ENCODE data around the gene KLC3. TPM values are rescaled to one million over a fixed set of nuclear protein-coding genes. Genes with fewer than 3 reads are reported as not detected.

The KLC3 gene
- total and polyA plus RNA-seq, 5 donors from 2014 or later: 0.54 TPM; not detected in 4

DNA sequence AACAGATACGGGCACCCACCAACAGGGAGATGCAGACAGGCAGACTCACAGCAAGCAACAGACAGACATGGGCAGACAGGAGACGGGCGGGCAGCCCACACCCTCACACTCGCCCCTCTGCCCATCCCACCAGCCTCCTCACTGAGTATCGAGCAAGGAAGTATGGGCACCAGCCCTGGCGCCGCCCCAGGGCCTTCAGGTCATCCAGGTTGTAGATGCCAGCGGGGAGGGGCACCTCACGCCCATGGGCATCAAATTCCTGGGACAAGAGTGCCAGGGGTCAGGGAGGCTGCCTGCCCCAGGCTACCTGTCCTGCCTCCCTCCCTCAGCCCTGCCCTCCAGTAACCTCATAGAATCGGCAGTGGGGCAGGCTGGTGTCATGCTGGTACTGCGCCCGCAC is 24.1 kb downstream of the KLC3 start:
- no peak for ATAC-seq (ENCODE audit: low read depth in 2 of 2)
- peak overlapping the region in 1 of 4 donors; percentile 21 for H3K4me3 Mint-ChIP-seq
- no peak for DNase-seq

GRCh38 chr19:45368127-45368526 is 27.6 kb downstream of the KLC3 start:
- Mint-ChIP-seq H3K4me3 (peak overlapping the region; percentile 4 to 86 (median 54)), H3K27ac (no peak overlapping the region), H3K4me1 (peaks cover 4 to 27% (median 12%) of the 10 kb centered on the region in 4 donors), H3K27me3 (no peaks in the 10 kb centered on the region), H3K36me3 (no peaks in the 10 kb centered on the region), H3K9me3 (no peaks in the 10 kb centered on the region)
- H3K27me3 ChIP-seq (ENCODE audit: control insufficient read depth, insufficient read depth, low read length): no peaks in the 10 kb centered on the region
- peaks cover 6% of the 10 kb centered on the region for H3K4me1 ChIP-seq (ENCODE audit: control insufficient read depth, insufficient read depth, low read length, poor library complexity, severe bottlenecking)
- no peak overlapping the region for H3K27ac ChIP-seq (ENCODE audit: insufficient read depth, low read length, poor library complexity, severe bottlenecking)
- H3K4me3 ChIP-seq (ENCODE audit: low read depth, low read length): no peak overlapping the region
- no peaks in the 10 kb centered on the region for H3K36me3 ChIP-seq (ENCODE audit: control insufficient read depth, insufficient read depth, low read length)
- H3K9me3 ChIP-seq (ENCODE audit: control insufficient read depth in 2 of 2, low read length in 2 of 2): no peaks in the 10 kb centered on the region
- DNase-seq: no peak
- ATAC-seq (ENCODE audit: low read depth in 2 of 2): no peak

More for the DNA sequence above, 24.1 kb downstream of the KLC3 start:
- Histone ChIP-seq H3K27ac (ENCODE audit: insufficient read depth, low read length, poor library complexity, severe bottlenecking) (no peak overlapping the region), H3K4me1 (ENCODE audit: control insufficient read depth, insufficient read depth, low read length, poor library complexity, severe bottlenecking) (peaks cover 2% of the 10 kb centered on the region), H3K9me3 (ENCODE audit: control insufficient read depth in 2 of 2, low read length in 2 of 2) (no peaks in the 10 kb centered on the region), H3K4me3 (ENCODE audit: low read depth, low read length) (no peak overlapping the region), H3K27me3 (ENCODE audit: control insufficient read depth, insufficient read depth, low read length) (no peaks in the 10 kb centered on the region), H3K36me3 (ENCODE audit: control insufficient read depth, insufficient read depth, low read length) (peaks cover 7% of the 10 kb centered on the region)
- Mint-ChIP-seq H3K27ac (no peak overlapping the region), H3K4me1 (peaks cover 0 to 20% (median 6%) of the 10 kb centered on the region in 4 donors), H3K9me3 (no peaks in the 10 kb centered on the region), H3K36me3 (peaks cover 5% of the 10 kb centered on the region), H3K27me3 (no peaks in the 10 kb centered on the region)

DNA sequence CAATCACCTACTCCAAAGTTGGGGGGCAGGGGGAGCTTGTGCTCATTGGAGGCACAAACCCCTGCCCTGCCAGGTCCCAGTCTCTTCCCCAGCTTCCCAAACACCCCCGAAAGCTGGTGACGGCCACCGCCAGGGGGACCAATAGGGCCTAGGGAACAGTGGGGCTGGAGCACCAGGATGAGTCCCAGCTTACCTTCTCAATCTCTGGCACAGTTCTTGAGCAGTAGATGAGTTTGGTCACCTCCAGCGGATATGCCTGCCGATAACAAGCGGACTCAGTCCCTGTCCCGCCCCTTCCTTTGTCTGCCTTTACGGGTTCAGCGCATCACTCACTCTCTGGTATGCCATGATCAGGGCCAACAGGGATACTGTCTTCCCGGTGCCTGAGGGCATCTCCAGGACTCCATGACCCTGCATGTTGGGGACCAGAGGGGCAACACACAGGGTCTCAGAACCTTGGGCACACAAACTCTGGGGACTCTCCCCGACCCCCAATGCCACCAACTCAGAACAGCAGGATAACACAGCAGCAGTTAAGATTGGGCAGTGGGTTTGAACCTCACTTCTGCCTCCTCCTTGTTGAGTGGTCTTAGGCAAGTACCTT is 28.3 kb downstream of the KLC3 start:
- Histone ChIP-seq H3K36me3 (ENCODE audit: control insufficient read depth, insufficient read depth, low read length) (no peaks in the 10 kb centered on the region), H3K4me3 (ENCODE audit: low read depth, low read length) (no peak overlapping the region), H3K27ac (ENCODE audit: insufficient read depth, low read length, poor library complexity, severe bottlenecking) (no peak overlapping the region), H3K27me3 (ENCODE audit: control insufficient read depth, insufficient read depth, low read length) (no peaks in the 10 kb centered on the region), H3K4me1 (ENCODE audit: control insufficient read depth, insufficient read depth, low read length, poor library complexity, severe bottlenecking) (peaks cover 6% of the 10 kb centered on the region), H3K9me3 (ENCODE audit: control insufficient read depth in 2 of 2, low read length in 2 of 2) (no peaks in the 10 kb centered on the region)
- Mint-ChIP-seq H3K36me3 (no peaks in the 10 kb centered on the region), H3K27ac (peak overlapping the region in 1 of 3 donors; percentile 81), H3K27me3 (no peaks in the 10 kb centered on the region), H3K4me3 (peak overlapping the region; percentile 13 to 86 (median 76)), H3K4me1 (peaks cover 4 to 27% (median 12%) of the 10 kb centered on the region in 4 donors), H3K9me3 (no peaks in the 10 kb centered on the region)
- no peak for DNase-seq
- ATAC-seq (ENCODE audit: low read depth in 2 of 2): no peak

DNA sequence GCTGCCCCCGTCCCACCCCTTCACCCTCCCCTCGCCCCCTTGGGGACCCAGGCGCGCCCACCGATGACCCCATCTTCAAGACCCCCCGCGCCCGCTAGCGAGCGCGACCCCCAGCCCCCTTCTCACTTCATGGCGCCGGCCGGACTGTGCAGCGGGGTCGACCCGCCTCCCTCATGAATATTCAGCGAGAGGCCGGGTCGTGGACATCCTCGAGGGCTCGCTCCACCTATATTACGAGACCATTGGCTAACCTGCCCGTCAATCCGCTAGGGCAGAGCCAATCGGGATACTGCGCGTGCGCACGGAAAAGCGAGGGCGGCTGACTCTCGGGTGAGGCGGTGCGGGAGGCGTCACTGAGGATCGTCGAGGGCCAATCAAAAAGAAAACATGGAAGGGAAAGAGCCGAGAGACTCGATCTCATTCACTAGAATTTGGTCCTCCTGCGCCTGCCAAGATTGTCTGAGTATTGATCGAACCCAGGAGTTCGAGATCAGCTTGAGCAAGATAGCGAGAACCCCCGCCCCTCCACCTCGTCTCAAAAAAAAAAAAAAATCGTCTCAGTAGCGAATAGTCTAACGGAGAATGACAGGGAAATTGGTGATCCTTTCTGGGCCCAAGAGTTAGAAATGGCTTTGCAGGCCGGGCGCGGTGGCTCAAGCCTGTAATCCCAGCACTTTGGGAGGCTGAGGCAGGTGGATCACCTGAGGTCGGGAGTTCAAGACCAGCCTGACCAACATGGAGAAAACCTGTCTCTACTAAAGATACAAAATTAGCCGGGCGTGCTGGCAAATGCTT is 30.1 kb downstream of the KLC3 start, which contains the start of gene ERCC2:
Gene ERCC2 (minus strand): TSS at position 164 of the 795 bp plus-strand sequence. CDS start 33 bp downstream, at position 131.
- no peaks in the 10 kb centered on the region for H3K36me3 ChIP-seq (ENCODE audit: control insufficient read depth, insufficient read depth, low read length)
- ATAC-seq (ENCODE audit: low read depth in 2 of 2) (peak; percentile 97 to 99), DNase-seq (peak; percentile 99 to 100 (median 99))
- no peaks in the 10 kb centered on the region for H3K27me3 ChIP-seq (ENCODE audit: control insufficient read depth, insufficient read depth, low read length)
- no peaks in the 10 kb centered on the region for H3K9me3 Mint-ChIP-seq
- H3K36me3 Mint-ChIP-seq: no peaks in the 10 kb centered on the region
- H3K4me3 ChIP-seq (ENCODE audit: low read depth, low read length): peak within 1 kb of the TSS; percentile 84
- no peaks in the 10 kb centered on the region for H3K27me3 Mint-ChIP-seq
- H3K4me3 Mint-ChIP-seq: peak within 1 kb of the TSS; percentile 86 to 98 (median 96)
- peak within 1 kb of the TSS; percentile 92 to 99 (median 97) for H3K27ac Mint-ChIP-seq
- no peaks in the 10 kb centered on the region for H3K9me3 ChIP-seq (ENCODE audit: control insufficient read depth in 2 of 2, low read length in 2 of 2)
- H3K4me1 Mint-ChIP-seq: peaks cover 4 to 27% (median 12%) of the 10 kb centered on the region in 4 donors
- H3K27ac ChIP-seq (ENCODE audit: insufficient read depth, low read length, poor library complexity, severe bottlenecking): peak within 1 kb of the TSS; percentile 71
- H3K4me1 ChIP-seq (ENCODE audit: control insufficient read depth, insufficient read depth, low read length, poor library complexity, severe bottlenecking): peaks cover 6% of the 10 kb centered on the region

DNA sequence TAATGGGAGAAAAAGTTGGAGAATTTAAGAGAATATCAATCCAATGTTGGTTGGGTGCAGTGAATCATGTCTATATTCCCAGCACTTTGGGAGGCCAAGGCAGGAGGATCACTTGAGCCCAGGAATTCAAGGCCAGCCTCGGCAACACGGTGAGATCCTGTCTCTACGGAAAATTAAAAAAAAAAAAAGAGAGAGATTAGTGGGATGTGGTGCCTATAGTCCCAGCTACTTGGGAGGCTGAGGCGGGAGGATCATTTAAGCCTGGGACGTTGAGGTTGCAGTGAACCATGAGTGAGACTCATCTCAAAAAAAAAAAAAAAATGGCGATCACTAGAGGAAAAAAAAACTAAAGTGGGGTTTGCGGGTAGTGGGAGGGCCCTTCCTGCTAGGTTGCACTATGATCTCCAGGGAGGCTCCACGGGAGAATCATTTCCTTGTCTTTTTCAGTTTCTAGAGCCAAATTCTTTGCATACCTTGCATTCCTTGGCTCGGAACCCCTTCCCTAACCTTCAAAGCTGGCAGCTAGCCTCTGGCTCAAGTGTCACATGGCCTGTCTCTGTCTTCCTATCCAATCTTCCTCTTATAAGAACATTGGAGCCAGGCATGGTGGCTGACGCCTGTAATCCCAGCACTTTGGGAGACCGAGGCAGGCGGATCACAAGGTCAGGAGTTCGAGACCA is 35.6 kb downstream of the KLC3 start:
- H3K9me3 ChIP-seq (ENCODE audit: control insufficient read depth in 2 of 2, low read length in 2 of 2): no peaks in the 10 kb centered on the region
- no peak for ATAC-seq (ENCODE audit: low read depth in 2 of 2)
- Mint-ChIP-seq H3K9me3 (no peaks in the 10 kb centered on the region), H3K4me3 (peak overlapping the region in 1 of 4 donors; percentile 83), H3K27ac (no peak overlapping the region), H3K4me1 (no peaks in the 10 kb centered on the region), H3K36me3 (no peaks in the 10 kb centered on the region), H3K27me3 (no peaks in the 10 kb centered on the region)
- no peaks in the 10 kb centered on the region for H3K36me3 ChIP-seq (ENCODE audit: control insufficient read depth, insufficient read depth, low read length)
- no peaks in the 10 kb centered on the region for H3K4me1 ChIP-seq (ENCODE audit: control insufficient read depth, insufficient read depth, low read length, poor library complexity, severe bottlenecking)
- no peak for DNase-seq
- H3K27me3 ChIP-seq (ENCODE audit: control insufficient read depth, insufficient read depth, low read length): no peaks in the 10 kb centered on the region
- no peak overlapping the region for H3K4me3 ChIP-seq (ENCODE audit: low read depth, low read length)
- no peak overlapping the region for H3K27ac ChIP-seq (ENCODE audit: insufficient read depth, low read length, poor library complexity, severe bottlenecking)

DNA sequence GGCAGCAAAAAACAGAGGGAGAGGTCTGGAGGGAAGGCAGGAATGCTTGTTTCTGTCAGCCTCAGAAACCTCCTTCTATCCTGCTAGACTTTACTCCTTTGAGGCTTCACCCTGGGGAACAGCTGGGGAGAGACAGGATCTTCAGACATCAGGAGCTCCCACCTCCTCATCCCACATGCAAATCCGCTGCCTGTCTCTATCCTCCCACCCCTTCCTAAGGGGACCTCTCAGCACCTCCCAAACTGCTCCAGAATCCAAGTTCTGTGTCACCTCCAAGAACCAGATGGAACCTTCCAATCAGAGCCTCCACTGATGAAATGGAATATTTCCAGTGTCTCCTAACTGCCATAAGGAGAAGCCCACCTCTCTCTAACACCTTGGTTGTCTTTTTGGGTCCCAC is 39.6 kb downstream of the KLC3 start:
- no peak overlapping the region for H3K27ac ChIP-seq (ENCODE audit: insufficient read depth, low read length, poor library complexity, severe bottlenecking)
- Mint-ChIP-seq H3K27me3 (peaks cover 7% of the 10 kb centered on the region), H3K27ac (peak overlapping the region in 1 of 3 donors; percentile 45), H3K9me3 (no peaks in the 10 kb centered on the region), H3K4me3 (no peak overlapping the region), H3K36me3 (no peaks in the 10 kb centered on the region), H3K4me1 (no peaks in the 10 kb centered on the region)
- H3K4me1 ChIP-seq (ENCODE audit: control insufficient read depth, insufficient read depth, low read length, poor library complexity, severe bottlenecking): no peaks in the 10 kb centered on the region
- H3K27me3 ChIP-seq (ENCODE audit: control insufficient read depth, insufficient read depth, low read length): peaks cover 3% of the 10 kb centered on the region
- ATAC-seq (ENCODE audit: low read depth in 2 of 2): no peak
- no peaks in the 10 kb centered on the region for H3K36me3 ChIP-seq (ENCODE audit: control insufficient read depth, insufficient read depth, low read length)
- no peak overlapping the region for H3K4me3 ChIP-seq (ENCODE audit: low read depth, low read length)
- H3K9me3 ChIP-seq (ENCODE audit: control insufficient read depth in 2 of 2, low read length in 2 of 2): no peaks in the 10 kb centered on the region
- DNase-seq: no peak

- Histone ChIP-seq H3K4me3 (ENCODE audit: low read depth, low read length) (no peak overlapping the region), H3K27ac (ENCODE audit: insufficient read depth, low read length, poor library complexity, severe bottlenecking) (no peak overlapping the region), H3K36me3 (ENCODE audit: control insufficient read depth, insufficient read depth, low read length) (no peaks in the 10 kb centered on the region), H3K4me1 (ENCODE audit: control insufficient read depth, insufficient read depth, low read length, poor library complexity, severe bottlenecking) (peaks cover 3% of the 10 kb centered on the region), H3K27me3 (ENCODE audit: control insufficient read depth, insufficient read depth, low read length) (peaks cover 7% of the 10 kb centered on the region), H3K9me3 (ENCODE audit: control insufficient read depth in 2 of 2, low read length in 2 of 2) (no peaks in the 10 kb centered on the region)
- DNase-seq: no peak
- no peak overlapping the region for H3K27ac Mint-ChIP-seq
- H3K27me3 Mint-ChIP-seq: peaks cover 24% of the 10 kb centered on the region
- no peaks in the 10 kb centered on the region for H3K36me3 Mint-ChIP-seq
- no peak overlapping the region for H3K4me3 Mint-ChIP-seq
- ATAC-seq (ENCODE audit: low read depth in 2 of 2): no peak
- no peaks in the 10 kb centered on the region for H3K9me3 Mint-ChIP-seq
- H3K4me1 Mint-ChIP-seq: no peaks in the 10 kb centered on the region
Observed at GRCh38 chr19:45382426-45382825, 41.9 kb downstream of the KLC3 start.

All from CD4-positive, CD25-positive, alpha-beta regulatory T cell (primary cell).